Gastrocnemius medialis (tissue), 4 donors: Measurements from ENCODE around the gene PLIN4. TPM values are rescaled to one million over a fixed set of nuclear protein-coding genes. Genes with fewer than 3 reads are reported as not detected.
A peak's percentile ranks its signal among the peaks of the same experiment; 100 is the strongest.

Experiments used
- ATAC-seq, 2 donors: fragments of 150-250 bp; one replicate each; pipeline ENCODE4 v1.9.1; 2016
- DNase-seq, 2 donors: peaks; one replicate each; pipeline ENCODE4 v3.0.0-alpha.2; 2019
- H3K27ac ChIP-seq, 4 donors: fragments of 200-600 bp; sonication (generic); 1 replicate in 1 of 4; 2 replicates in 3 of 4; pipeline ENCODE4 v1.5.1; 2016 to 2018; ENCODE audit warnings: mild to moderate bottlenecking in 2 of 4, moderate library complexity in 1 of 4
- H3K27me3 ChIP-seq, 3 donors: fragments of 200-600 bp; sonication (generic) in 2 of 3; 1 replicate in 1 of 3; 2 replicates in 2 of 3; pipeline versions ENCODE4 v1.5.1 to v1.6.0; 2016 to 2019; ENCODE audit warnings: mild to moderate bottlenecking in 1 of 3, moderate library complexity in 1 of 3
- H3K36me3 ChIP-seq, 2 donors: fragments of 200-600 bp; sonication (generic) in 1 of 2; one replicate each; pipeline ENCODE4 v1.5.1; 2017 to 2018
- H3K4me1 ChIP-seq, 2 donors: fragments of 200-600 bp; sonication (generic) in 1 of 2; one replicate each; pipeline ENCODE4 v1.5.1; 2016 to 2017; ENCODE audit warnings: mild to moderate bottlenecking in 2 of 2
- H3K4me3 ChIP-seq, 4 donors: fragments of 200-600 bp; sonication (generic) in 3 of 4; 1 replicate in 1 of 4; 2 replicates in 3 of 4; pipeline ENCODE4 v1.5.1; 2016 to 2019; ENCODE audit warnings: mild to moderate bottlenecking in 2 of 4
- H3K9me3 ChIP-seq, 3 donors: fragments of 200-600 bp; sonication (generic) in 2 of 3; 1 replicate in 1 of 3; 2 replicates in 2 of 3; pipeline ENCODE4 v1.5.1; 2016 to 2019
- CTCF ChIP-seq, 5 experiments: fragments of 450-650 bp in 3 of 5; fragments of 200-600 bp in 2 of 5; sonication (generic) in 2 of 5; IDR thresholded peaks in 4 of 5; conservative IDR thresholded peaks in 1 of 5; 1 replicate in 4 of 5; 2 replicates in 1 of 5; pipeline ENCODE4 v1.5.1; 2016 to 2019; ENCODE audit warnings: antibody characterized with exemption in 5 of 5, mild to moderate bottlenecking in 3 of 5, moderate library complexity in 3 of 5
- POLR2A ChIP-seq, 2 donors: fragments of 450-650 bp; IDR thresholded peaks; one replicate each; pipeline ENCODE4 v1.6.1; 2017; ENCODE audit warnings: antibody characterized with exemption in 2 of 2, mild to moderate bottlenecking in 2 of 2, moderate library complexity in 2 of 2
- in situ Hi-C, 4 donors: fragments of 200-750 bp; cut with MboI; loops; one replicate each; pipeline versions ENCODE4 v1.15.0 to v1.8.0; 2017; ENCODE audit warnings: low sequenced_read_pairs in 4 of 4
- intact Hi-C: fragments of 100-400 bp; cut with DNase I; formaldehyde crosslinking; loops from one replicate; pipeline ENCODE4 v1.15.1; 2023; ENCODE audit warnings: low total_unique reads
- total RNA-seq, 4 donors: library from RNA; depleted of rRNA; stranded (reverse); fragments of >200 nt; gene quantifications; one replicate each; pipeline versions ENCODE4 v1.1.0 to v1.2.3, GENCODE V29; 2016

PLIN4 gene
- total RNA-seq, 4 donors from 2014 or later, result 79.6 to 282 (median 152) TPM

- intact Hi-C loops, result no loop called here
- ATAC-seq, result no peak
- H3K27ac ChIP-seq, result peak overlapping the region; percentile 63 to 99 (median 72)
- peaks cover 0 to 51% of the 10 kb centered on the region in 2 donors for H3K36me3 ChIP-seq
- in situ Hi-C loops, result no loop called here
- TF ChIP-seq CTCF (IDR thresholded peaks at IDR 0.05 in 4 of 5, conservative IDR thresholded peaks at IDR 0.05 in 1 of 5) (no peak), POLR2A (IDR thresholded peaks at IDR 0.05) (no peak)
- no peaks in the 10 kb centered on the region for H3K9me3 ChIP-seq
- H3K27me3 ChIP-seq, result no peaks in the 10 kb centered on the region
- peaks cover 40 to 60% of the 10 kb centered on the region in 2 donors for H3K4me1 ChIP-seq
- no peak for DNase-seq
- H3K4me3 ChIP-seq, result no peak overlapping the region
Observed at GRCh38 chr19:4507804-4508203, 10.5 kb downstream of the PLIN4 start.

DNA sequence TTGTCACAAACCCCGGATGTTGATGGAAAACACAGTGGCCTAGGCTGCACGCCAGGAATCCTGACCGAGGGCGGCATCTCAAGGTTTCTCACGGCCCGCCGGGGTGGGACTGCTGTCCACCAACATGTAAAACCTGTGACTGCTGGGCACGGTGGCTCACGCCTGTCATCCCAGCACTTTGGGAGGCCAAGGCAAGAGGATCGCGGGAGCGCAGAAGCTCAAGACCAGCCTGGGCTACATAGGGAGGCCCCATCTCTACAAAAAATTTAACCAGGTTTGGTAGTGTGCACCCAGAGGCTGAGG is 11.2 kb downstream of the PLIN4 start:
- H3K27me3 ChIP-seq, result no peaks in the 10 kb centered on the region
- intact Hi-C loops, result no loop called here
- in situ Hi-C loops, result no loop called here
- TF ChIP-seq CTCF (IDR thresholded peaks at IDR 0.05 in 4 of 5, conservative IDR thresholded peaks at IDR 0.05 in 1 of 5) (no peak), POLR2A (IDR thresholded peaks at IDR 0.05) (no peak)
- no peak for DNase-seq
- no peaks in the 10 kb centered on the region for H3K9me3 ChIP-seq
- H3K4me1 ChIP-seq, result peaks cover 38 to 54% of the 10 kb centered on the region in 2 donors
- peaks cover 0 to 52% of the 10 kb centered on the region in 2 donors for H3K36me3 ChIP-seq
- no peak overlapping the region for H3K4me3 ChIP-seq
- H3K27ac ChIP-seq, result peak overlapping the region; percentile 51 to 99 (median 72)
- ATAC-seq, result no peak

GRCh38 chr19:4506449-4507149 is 11.7 kb downstream of the PLIN4 start:
- H3K36me3 ChIP-seq, result peaks cover 0 to 55% of the 10 kb centered on the region in 2 donors
- in situ Hi-C loops, result no loop called here
- intact Hi-C loops, result no loop called here
- H3K4me1 ChIP-seq, result peaks cover 34 to 49% of the 10 kb centered on the region in 2 donors
- DNase-seq, result no peak
- no peaks in the 10 kb centered on the region for H3K9me3 ChIP-seq
- peak overlapping the region; percentile 51 to 99 (median 72) for H3K27ac ChIP-seq
- no peak for TF ChIP-seq POLR2A (IDR thresholded peaks at IDR 0.05)
- peak in 1 of 5 experiments; percentile 17 for TF ChIP-seq CTCF (IDR thresholded peaks at IDR 0.05 in 4 of 5, conservative IDR thresholded peaks at IDR 0.05 in 1 of 5)
- no peaks in the 10 kb centered on the region for H3K27me3 ChIP-seq
- no peak overlapping the region for H3K4me3 ChIP-seq
- ATAC-seq, result no peak

DNA sequence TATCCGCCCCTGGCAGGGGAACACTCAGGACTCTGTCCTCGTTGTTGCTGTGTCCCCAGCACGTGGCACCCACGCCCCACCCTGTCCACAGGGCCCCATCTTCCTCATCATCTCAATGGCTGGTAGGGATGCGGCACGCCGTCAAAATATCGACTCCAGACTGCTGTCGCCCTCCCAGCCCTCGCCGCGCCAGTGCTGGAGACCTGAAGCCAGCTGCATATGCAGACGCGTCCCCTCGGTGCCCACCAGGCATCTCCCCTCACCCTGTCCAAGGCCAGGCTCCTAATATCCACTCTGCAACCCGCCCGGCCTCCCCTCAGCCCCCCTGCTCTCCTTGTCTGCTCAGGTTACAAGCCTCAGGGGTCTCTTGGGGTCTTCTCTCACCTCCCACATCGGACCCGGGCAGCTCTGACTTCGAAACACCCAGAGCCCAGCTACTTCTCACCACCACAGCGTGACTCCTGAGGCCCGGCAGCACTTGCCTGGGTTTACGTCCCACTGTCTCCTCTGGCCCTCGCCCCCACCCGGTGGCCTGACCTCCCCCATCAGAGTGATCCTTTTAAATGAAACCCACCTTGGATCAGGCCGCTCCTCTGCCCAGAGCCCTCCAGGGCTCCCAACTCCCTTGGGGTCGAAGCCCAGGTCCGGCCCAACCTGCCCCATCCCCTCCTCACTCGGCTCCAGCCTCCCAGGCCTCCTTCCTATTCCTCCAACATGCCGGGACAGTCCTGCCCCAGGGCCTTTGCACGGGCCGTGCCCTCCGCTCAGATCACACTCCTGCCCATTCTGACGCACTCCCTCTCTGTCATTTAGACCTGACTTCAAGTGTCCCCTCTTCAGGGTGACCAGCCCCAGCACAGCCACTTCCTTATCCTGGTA is 12.5 kb downstream of the PLIN4 start:
- H3K9me3 ChIP-seq, result no peaks in the 10 kb centered on the region
- no peak overlapping the region for H3K4me3 ChIP-seq
- ATAC-seq, result no peak
- TF ChIP-seq POLR2A (IDR thresholded peaks at IDR 0.05), result no peak
- TF ChIP-seq CTCF (IDR thresholded peaks at IDR 0.05 in 4 of 5, conservative IDR thresholded peaks at IDR 0.05 in 1 of 5), result no peak
- peak overlapping the region; percentile 51 to 99 (median 72) for H3K27ac ChIP-seq
- peaks cover 34 to 42% of the 10 kb centered on the region in 2 donors for H3K4me1 ChIP-seq
- peaks cover 0 to 61% of the 10 kb centered on the region in 2 donors for H3K36me3 ChIP-seq
- in situ Hi-C loops, result no loop called here
- intact Hi-C loops, result no loop called here
- no peak for DNase-seq
- no peaks in the 10 kb centered on the region for H3K27me3 ChIP-seq
